Panc1 (cell line): ENCODE data around the gene SMIM13. TPM values are rescaled to one million over a fixed set of nuclear protein-coding genes. Genes with fewer than 3 reads are reported as not detected.

Experiments
- ATAC-seq: fragments of 200-7000 bp; cut with Tn5 transposase; 2 replicates; pipeline ENCODE4 v1.9.1; 2020; ENCODE audit warnings: mild to moderate bottlenecking, moderate library complexity
- BruUV-seq: library from RNA; stranded (reverse); fragments of 400-500 nt; replicated peaks from 2 replicates; lab custom pipeline; 2021; lab: Mats Ljungman, UMichigan
- CTCF ChIA-PET: fragments of 300-600 bp; sonication (Branson Sonifier 250); formaldehyde crosslinking; loops from one replicate; lab custom pipeline; 2022; ENCODE audit warnings: antibody characterized with exemption; lab: Charles Lee
- POLR2A ChIA-PET: fragments of 300-600 bp; sonication (Branson Sonifier 250); formaldehyde crosslinking; loops from one replicate; lab custom pipeline; 2022; ENCODE audit warnings: antibody characterized with exemption; lab: Charles Lee
- DNase-seq: peaks from one replicate; pipeline ENCODE4 v3.0.0-alpha.2; 2010; ENCODE audit warnings: low read depth, low spot score
- H3K27ac ChIP-seq: 2 replicates; pipeline ENCODE4 v1.5.1; 2011; ENCODE audit warnings: mild to moderate bottlenecking, low read length, inconsistent platforms
- H3K27me3 ChIP-seq: fragments of 200-500 bp; sonication (Bioruptor generic); 2 replicates; pipeline ENCODE4 v1.6.0; 2014; ENCODE audit warnings: low read length, inconsistent platforms; ENCODE audit not compliant: control insufficient read depth, insufficient read depth
- H3K36me3 ChIP-seq: fragments of 200-500 bp; sonication (Bioruptor generic); 2 replicates; pipeline ENCODE4 v1.5.1; 2014; ENCODE audit warnings: inconsistent platforms, mild to moderate bottlenecking, low read length, moderate library complexity; ENCODE audit not compliant: control insufficient read depth, insufficient read depth
- H3K4me1 ChIP-seq: 2 replicates; pipeline ENCODE4 v1.5.1; 2011; ENCODE audit warnings: inconsistent platforms, mild to moderate bottlenecking, low read length, moderate library complexity; ENCODE audit not compliant: control insufficient read depth, insufficient read depth
- H3K4me3 ChIP-seq, 2 experiments: 2 replicates each; pipeline ENCODE4 v1.5.1; 2011 to 2012; ENCODE audit warnings: low read depth in 2 of 2, low read length in 2 of 2, mild to moderate bottlenecking in 2 of 2, inconsistent platforms in 1 of 2, moderate library complexity in 1 of 2
- H3K9me3 ChIP-seq: fragments of 200-500 bp; sonication (Bioruptor generic); 2 replicates; pipeline ENCODE4 v1.5.1; 2014; ENCODE audit warnings: low read depth, mild to moderate bottlenecking, inconsistent platforms, low read length, moderate library complexity; ENCODE audit not compliant: control insufficient read depth, insufficient read depth
- CTCF ChIP-seq: fragments of 450-650 bp; IDR thresholded peaks from 2 replicates; pipeline ENCODE4 v1.5.1; 2017; ENCODE audit warnings: mild to moderate bottlenecking
- POLR2AphosphoS5 ChIP-seq: IDR thresholded peaks from 2 replicates; pipeline ENCODE4 v1.6.1; 2012; ENCODE audit warnings: mild to moderate bottlenecking, low read depth, low read length, moderate library complexity
- REST ChIP-seq, 2 experiments: IDR thresholded peaks; 2 replicates each; pipeline ENCODE4 v1.6.1; 2011 to 2012; ENCODE audit warnings: low read depth in 2 of 2, control low read depth in 1 of 2, low read length in 1 of 2, mild to moderate bottlenecking in 1 of 2, moderate library complexity in 1 of 2; ENCODE audit not compliant: insufficient read depth in 1 of 2
- SIN3A ChIP-seq: IDR thresholded peaks from 2 replicates; pipeline ENCODE4 v1.6.1; 2012; ENCODE audit warnings: low read depth, mild to moderate bottlenecking, low read length, moderate library complexity, borderline replicate concordance; ENCODE audit not compliant: insufficient read depth
- TCF7L2 ChIP-seq: IDR thresholded peaks from 2 replicates; pipeline ENCODE4 v1.6.1; 2011; ENCODE audit warnings: mild to moderate bottlenecking, low read depth, low read length, inconsistent platforms
- in situ Hi-C: cut with HindIII; loops from 2 replicates; pipeline ENCODE4 v1.10.0; 2016; ENCODE audit warnings: low sequenced_read_pairs, low pct_unique_long_range_greater_than_20kb
- intact Hi-C: fragments of 100-400 bp; cut with micrococcal nuclease; formaldehyde crosslinking; loops from one replicate; pipeline ENCODE4 v1.10.0; 2022; ENCODE audit not compliant: unreplicated experiment
- total RNA-seq: library from RNA; stranded (reverse); gene quantifications from one replicate; pipeline ENCODE4 v1.2.1, GENCODE V29; 2021; ENCODE audit not compliant: unreplicated experiment

Gene SMIM13
- total RNA-seq, 1 experiment from 2014 or later: 17.6 TPM

- no peaks in the 10 kb centered on the region for H3K9me3 ChIP-seq
- H3K27ac ChIP-seq: no peak overlapping the region
- H3K4me3 ChIP-seq: no peak overlapping the region
- intact Hi-C loops (no loop called here), in situ Hi-C loops (no loop called here)
- H3K4me1 ChIP-seq: no peaks in the 10 kb centered on the region
- DNase-seq (no peak), ATAC-seq (no peak)
- CTCF ChIA-PET: no interaction called here
- no TSS peak for BruUV-seq
- TF ChIP-seq REST (IDR thresholded peaks at IDR 0.05; ENCODE audit: insufficient read depth in 1 of 2, low read depth in 2 of 2, low read length in 1 of 2): no peak
- TF ChIP-seq TCF7L2: no peak
- no peak for TF ChIP-seq POLR2AphosphoS5
- no peak for TF ChIP-seq SIN3A
- TF ChIP-seq CTCF: no peak
- POLR2A ChIA-PET: no interaction called here
- no peaks in the 10 kb centered on the region for H3K36me3 ChIP-seq
- H3K27me3 ChIP-seq: no peaks in the 10 kb centered on the region; the same call in 1 of the 2 replicates
Measured at GRCh38 chr6:11155589-11155988, 62.0 kb downstream of the SMIM13 start.

GRCh38 chr6:11160199-11160598 is 66.6 kb downstream of the SMIM13 start:
- Histone ChIP-seq H3K9me3 (no peaks in the 10 kb centered on the region), H3K4me1 (no peaks in the 10 kb centered on the region), H3K4me3 (no peak overlapping the region), H3K27ac (no peak overlapping the region), H3K36me3 (no peaks in the 10 kb centered on the region), H3K27me3 (no peaks in the 10 kb centered on the region)
- DNase-seq: no peak
- TF ChIP-seq CTCF: no peak
- TF ChIP-seq SIN3A: no peak
- TF ChIP-seq POLR2AphosphoS5: no peak
- no peak for TF ChIP-seq TCF7L2
- no peak for TF ChIP-seq REST (IDR thresholded peaks at IDR 0.05; ENCODE audit: insufficient read depth in 1 of 2, low read depth in 2 of 2, low read length in 1 of 2)
- BruUV-seq: no TSS peak
- intact Hi-C loops: no loop called here
- POLR2A ChIA-PET: no interaction called here
- CTCF ChIA-PET: no interaction called here
- ATAC-seq: no peak
- in situ Hi-C loops: no loop called here
